Endothelial cell of umbilical vein (primary cell): ENCODE data around the gene ANKRD40CL.

ENCODE experiments used
- CTCF ChIP-seq, 2 donors: IDR thresholded peaks; 1 replicate in 1 of 2; 2 replicates in 1 of 2; pipeline ENCODE4 v1.5.1; 2011; ENCODE audit warnings: low read length in 2 of 2, mild to moderate bottlenecking in 2 of 2, moderate library complexity in 2 of 2, control low read depth in 1 of 2, inconsistent platforms in 1 of 2, low read depth in 1 of 2; ENCODE audit not compliant: insufficient read depth in 1 of 2; ENCODE audit errors: extremely low read depth in 1 of 2
- POLR2AphosphoS5 ChIP-seq: IDR thresholded peaks from 2 replicates; pipeline ENCODE4 v1.6.1; 2012; ENCODE audit warnings: low read depth, mild to moderate bottlenecking, control low read depth, low read length, moderate library complexity; ENCODE audit not compliant: insufficient read depth

GRCh38 chr17:50799582-50799981 is 32.3 kb upstream of the ANKRD40CL start:
- TF ChIP-seq POLR2AphosphoS5 (no peak), CTCF (IDR thresholded peaks at IDR 0.05; ENCODE audit: extremely low read depth in 1 of 2, insufficient read depth in 1 of 2, low read depth in 1 of 2, low read length in 2 of 2) (no peak)
